ENCODE results near the gene TMEM135.

- no peak for TF ChIP-seq CTCF (IDR thresholded peaks at IDR 0.05; ENCODE audit: insufficient read depth, low read length, poor library complexity, severe bottlenecking)
- no peak for TF ChIP-seq EZH2phosphoT487 (conservative IDR thresholded peaks at IDR 0.05; ENCODE audit: low read length)
Observed at GRCh38 chr11:87239001-87239400, 201.3 kb downstream of the TMEM135 start.
